Activated CD8-positive, alpha-beta memory T cell treated with anti-CD3 and anti-CD28 coated beads for 24 hours (primary cell): ENCODE measurements around the gene BBC3.

Experiments used
- DNase-seq: peaks from one replicate; pipeline ENCODE4 v3.0.0-alpha.2; 2020

The BBC3 gene

DNA sequence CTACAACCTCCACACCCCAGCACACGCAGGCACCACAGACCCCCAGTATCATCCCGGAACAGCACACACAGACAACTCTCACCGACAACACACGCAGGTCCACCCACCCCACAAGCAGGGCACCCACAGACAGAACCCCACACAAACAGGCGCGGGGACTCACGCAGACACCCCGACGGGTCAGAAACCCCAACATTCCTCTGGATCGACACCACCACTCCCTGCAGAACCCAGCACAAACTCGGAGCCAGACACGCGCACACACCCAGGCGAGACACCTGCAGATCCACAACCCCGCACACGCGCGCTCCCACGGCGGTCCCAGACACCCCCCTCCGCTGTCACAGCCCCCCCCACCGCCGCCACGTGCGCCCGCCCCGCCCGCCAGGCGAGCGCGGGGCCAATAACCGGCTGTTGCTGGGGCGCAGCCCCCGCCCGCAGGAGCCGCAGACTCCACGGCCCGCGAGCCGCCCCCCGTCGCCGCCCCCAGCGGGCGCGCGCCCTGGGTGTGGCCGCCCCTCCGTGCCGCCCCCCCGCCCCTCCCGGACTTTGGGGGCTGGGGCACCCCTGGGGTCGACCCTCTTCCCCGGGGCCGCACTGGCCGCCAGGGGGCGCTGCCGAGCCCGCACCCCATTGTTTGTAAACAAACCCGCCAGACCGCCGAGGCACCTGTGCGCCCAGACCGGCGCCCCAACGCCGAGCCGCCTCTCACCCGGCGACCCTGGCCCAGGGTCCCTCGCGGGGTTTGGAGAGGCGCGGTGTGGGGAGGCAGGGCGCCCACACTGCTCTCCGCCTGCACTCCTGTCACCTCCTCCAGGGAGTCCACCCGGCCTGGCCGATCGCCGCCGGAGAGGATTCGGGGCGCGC, 712 bp downstream of the BBC3 start:
- peak; percentile 94 for DNase-seq

- peak; percentile 74 for DNase-seq
Observed at GRCh38 chr19:47229676-47230053, 1.3 kb downstream of the BBC3 start.

DNA sequence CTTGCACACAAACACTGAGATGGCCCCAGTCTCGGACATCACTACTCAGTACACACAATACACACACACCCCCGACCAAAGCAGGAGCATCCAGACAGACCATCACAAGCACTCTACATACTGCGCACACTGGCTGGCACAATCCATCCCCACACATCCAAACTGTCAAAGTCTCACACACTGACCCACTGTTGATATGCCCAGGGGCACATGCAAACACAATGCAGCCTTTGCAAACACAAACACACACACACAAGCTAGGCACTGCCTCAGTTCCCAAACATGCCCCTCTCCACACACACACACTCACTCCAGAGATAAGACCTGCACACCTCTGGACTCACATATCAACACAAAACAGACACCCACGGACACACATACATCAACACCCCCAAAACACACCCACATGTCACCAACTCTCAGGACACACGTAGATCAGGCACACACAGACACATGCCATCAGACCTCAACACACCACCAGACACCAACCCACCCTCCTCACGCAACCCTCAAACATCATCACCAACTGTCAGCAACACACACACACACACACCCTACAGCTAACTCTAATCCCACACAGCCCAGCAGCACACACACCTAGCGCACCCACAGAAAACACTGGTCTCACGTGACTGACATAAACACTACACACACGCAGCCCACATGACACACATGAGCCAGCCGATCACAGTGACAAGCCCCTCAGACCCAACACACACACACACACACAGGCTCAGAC, 1.9 kb downstream of the BBC3 start:
- DNase-seq, result no peak

- peak; percentile 78 for DNase-seq
Observed at GRCh38 chr19:47228168-47228936, 2.6 kb downstream of the BBC3 start.

GRCh38 chr19:47227352-47228167, 3.4 kb downstream of the BBC3 start:
- DNase-seq, result peak; percentile 76

DNA sequence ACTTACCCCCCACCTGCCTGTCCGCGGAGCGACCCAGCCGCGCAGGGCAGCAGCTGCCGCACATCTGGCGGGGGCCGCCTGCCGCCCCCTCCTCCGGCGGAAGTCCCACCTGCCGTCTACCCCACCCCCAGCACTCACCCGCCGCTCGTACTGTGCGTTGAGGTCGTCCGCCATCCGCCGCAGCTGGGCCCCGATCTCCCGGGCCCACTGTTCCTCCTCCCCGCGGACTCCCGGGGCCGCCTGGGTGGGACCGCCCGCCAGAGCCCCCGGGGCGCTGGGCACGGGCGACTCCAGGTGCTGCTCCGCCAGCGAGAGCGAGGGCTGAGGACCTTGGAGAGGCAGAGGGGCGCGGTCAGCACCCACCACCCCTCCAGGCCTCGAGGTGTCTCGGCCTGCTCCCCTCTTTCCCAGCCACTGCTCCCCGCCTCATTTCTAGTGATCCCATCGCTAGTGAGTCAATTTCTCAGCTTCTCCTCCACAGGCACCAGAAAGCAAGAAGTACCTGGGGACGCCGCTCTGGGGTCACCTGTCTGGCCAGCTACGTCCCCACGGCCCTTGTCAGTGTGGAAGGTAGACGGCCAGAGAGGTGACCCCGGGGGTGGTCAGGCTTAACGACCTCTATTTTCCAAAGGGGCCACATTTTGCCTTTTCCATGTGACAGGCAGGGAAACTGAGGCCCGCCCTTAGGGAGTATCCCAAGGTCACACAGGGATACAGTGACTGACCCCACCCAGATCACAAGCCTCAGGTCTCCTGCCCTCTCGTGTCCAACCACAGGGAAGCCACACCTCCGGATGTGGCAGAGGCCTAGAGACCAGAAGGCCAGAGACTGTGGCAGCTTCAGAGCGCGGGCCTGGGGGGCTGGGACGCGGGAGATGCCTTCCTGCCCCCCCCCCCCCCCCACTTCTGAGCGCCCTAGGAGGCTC, 4.3 kb downstream of the BBC3 start:
- DNase-seq, result peak; percentile 73

- DNase-seq, result peak; percentile 93
Observed at GRCh38 chr19:47225746-47226425, 5.1 kb downstream of the BBC3 start.

GRCh38 chr19:47221890-47222289, 9.1 kb downstream of the BBC3 start:
- DNase-seq, result no peak

- no peak for DNase-seq
Observed at GRCh38 chr19:47221080-47221841, 9.7 kb downstream of the BBC3 start.

- DNase-seq, result no peak
Observed at GRCh38 chr19:47215581-47215980, 15.4 kb downstream of the BBC3 start.

- peak; percentile 91 for DNase-seq
Observed at GRCh38 chr19:47210689-47211316, 20.2 kb downstream of the BBC3 start.

DNA sequence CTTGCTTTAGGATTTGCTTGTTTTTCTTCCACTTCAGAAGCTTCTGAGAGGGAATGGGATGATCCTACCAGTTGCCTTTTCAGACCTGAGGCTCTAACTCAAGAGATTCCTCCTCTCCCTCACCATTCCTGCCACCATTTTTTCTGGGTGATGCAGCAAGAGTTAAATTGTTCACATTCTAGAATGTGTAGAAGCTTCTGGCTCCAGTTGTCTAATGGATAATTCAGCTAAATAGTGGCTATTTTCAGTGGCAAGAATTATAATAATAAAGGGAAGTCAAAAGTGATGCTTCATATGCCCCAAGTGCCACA, 20.9 kb downstream of the BBC3 start:
- no peak for DNase-seq

DNA sequence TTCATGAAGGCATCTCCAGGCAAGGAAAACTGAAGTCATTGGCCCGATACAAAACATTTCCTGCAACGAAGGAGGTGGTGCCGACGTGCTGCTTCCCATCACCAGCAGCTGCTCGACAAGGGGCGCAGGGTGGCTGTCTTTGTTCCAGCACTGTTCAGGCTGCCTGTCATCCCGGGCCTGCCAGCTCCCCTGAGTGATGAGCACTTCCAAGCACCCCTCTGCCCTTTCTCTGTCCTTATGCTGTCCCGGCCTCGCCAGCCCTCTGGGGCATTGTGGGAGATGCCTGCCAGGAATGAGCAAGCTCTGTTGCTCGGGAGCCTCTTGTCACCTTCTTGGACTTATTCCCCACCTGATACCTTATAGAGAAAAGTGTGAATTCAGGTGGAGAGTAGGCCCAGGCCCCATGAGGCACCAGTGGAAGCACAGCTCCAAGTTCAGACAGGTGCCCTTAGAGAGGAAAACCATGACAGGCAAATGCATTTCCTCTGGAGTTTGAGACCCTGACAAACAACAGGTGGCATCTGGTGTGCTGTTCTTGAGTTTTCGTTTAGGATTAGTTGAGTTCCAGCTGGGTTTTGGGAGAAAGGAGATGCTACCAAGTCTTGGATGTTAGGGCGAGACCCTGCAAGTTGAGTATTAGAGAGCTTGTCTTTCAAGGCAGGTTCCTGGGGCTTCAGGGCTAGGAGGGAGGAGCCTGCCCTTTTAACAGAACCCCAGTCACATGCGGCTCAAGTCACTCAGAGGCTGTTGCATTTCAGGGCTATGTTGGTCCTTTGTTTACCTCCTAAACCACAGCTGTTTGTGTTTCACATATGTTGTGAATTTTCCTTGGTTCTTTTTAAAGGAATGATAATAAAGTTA, 21.4 kb downstream of the BBC3 start:
- DNase-seq, result no peak

GRCh38 chr19:47203254-47203653, 27.7 kb downstream of the BBC3 start:
- DNase-seq, result no peak

DNA sequence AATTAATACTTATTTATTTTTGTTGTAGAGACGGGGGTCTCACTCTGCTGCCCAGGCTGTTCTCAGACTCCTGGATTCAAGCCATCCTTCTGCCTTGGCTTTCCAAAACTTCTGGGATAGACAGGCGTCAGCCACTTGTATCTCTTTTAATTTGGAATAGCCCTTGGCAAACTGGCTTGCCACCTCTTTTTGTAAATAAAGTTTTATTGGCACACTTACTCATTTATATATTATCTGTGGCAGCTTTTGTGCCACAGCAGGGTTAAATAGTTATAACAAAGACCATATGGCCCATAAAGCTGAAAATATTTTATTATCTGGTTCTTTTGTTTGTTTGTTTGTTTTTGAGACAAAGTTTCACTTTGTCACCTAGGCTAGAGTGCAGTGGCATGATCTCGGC, 30.5 kb downstream of the BBC3 start:
- DNase-seq, result no peak

DNA sequence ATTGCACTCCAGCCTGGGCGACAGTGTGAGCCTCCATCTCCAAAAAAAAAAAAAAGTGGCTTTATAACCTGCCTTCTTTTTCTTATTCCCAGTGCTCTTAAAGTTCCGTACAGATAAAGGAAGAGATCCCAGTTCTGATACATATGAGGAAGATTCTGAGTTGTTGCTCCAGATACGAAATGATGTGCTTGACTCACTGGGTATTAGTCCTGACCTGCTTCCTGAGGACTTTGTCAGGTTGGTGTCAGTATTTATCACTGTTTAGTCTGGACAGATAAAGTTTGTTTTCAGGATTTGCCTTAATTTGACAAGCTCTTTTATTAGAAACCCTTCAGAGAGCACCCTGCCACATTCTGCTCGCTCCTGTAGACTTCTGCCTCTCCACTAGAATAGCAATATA, 33.9 kb downstream of the BBC3 start:
- DNase-seq, result no peak

- DNase-seq, result no peak
Observed at GRCh38 chr19:47195434-47195833, 35.6 kb downstream of the BBC3 start.

- peak; percentile 78 for DNase-seq
Observed at GRCh38 chr19:47190167-47190727, 40.8 kb downstream of the BBC3 start.
